Activated effector memory CD4-positive, alpha-beta T cell treated with Interleukin-2 at 50 U/mL for 16 hours (primary cell): Measurements from ENCODE around the gene MTREX.

ENCODE experiments used
- DNase-seq: peaks from one replicate; pipeline ENCODE4 v3.0.0-alpha.2; 2020

MTREX gene

DNA sequence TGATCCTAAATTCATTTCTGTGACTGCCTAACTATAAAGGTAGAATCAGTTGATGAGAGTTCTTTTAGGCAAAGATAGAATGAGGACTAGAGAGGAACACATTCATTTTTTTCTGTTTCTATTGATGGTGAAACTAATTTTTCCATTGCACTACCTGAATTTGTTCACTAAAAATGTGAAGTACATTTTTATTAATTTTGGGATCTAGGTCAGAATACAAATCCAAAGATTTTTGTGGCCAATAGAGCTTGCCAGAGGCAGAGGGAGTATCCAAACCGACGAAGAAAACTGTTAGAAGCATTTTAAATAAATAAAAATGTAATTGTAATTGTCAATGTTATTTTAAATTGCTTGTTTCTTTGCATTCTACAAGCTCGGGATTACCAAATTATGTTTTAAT lies 78.1 kb downstream of the MTREX start:
- no peak for DNase-seq

DNA sequence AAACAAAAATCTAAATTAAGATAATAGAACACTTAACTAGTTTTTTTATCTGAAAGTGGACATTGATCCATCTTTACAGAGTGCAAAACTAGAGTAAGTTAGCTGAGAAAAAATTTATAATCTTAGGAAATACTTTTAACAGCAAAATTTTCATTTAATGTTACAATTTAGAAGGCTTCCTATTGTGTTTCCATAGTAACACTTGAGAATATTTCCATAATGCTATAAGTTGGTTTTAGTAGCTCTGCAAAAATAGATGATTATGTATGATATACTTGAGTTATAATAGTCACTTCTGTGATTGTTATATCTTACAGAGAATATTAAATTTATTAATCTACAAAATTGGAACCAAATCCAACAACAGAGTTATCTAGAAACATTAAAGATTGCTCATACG lies 78.6 kb downstream of the MTREX start:
- no peak for DNase-seq

DNA sequence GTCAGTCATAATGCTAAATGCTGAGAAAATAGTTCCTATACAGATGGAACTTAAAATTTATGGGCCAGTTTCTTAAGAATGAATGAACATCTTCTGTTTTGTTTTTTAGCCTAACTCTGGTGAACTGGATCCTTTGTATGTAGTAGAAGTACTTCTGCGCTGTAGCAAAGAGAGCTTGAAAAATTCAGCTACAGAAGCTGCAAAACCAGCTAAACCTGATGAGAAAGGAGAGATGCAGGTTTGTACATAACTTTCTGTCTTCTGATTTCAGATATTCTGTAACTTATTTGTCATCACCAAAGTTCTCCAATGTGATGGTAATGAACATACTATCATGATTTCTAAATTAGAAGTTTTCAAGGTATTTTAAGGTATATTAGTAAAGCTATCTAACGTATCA lies 80.1 kb downstream of the MTREX start:
- DNase-seq: no peak

DNA sequence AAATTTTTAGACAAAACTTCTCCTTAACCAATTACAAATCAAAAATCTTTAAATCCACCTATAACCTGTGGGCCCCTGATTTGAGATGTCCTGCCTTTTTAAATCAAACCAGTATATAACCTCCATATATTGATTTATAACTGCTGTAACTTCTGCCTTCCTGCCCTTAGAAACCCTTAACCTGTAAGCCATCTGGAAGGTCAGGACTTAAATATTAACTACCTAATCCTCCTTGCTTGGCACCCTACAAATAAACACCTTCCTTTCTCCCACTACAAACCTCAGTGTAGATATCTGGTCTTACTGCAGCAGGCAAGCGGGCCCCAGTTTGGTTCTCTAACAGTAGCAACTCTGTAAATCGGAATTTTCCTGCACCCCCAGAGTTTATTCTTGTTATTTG lies 83.9 kb downstream of the MTREX start:
- no peak for DNase-seq

DNA sequence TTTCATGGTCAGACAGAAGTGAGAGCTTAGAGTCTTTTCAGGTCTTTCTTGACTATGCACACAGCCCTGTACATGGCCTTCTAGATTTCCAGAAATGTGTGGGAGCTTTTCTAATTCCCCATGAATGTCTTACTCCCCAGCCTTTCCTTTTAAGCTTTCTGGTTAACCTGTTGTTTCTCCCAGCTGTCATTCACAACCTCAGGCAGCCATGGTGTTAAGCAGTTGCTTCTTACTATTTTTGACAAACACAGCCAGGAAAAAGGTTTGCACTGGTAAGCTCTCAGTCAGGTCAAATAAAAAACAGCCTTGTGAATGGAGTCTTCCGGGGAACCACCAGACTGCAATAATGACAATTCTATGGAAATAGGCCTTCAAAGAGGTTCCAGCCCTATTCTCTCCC lies 84.9 kb downstream of the MTREX start:
- no peak for DNase-seq

DNA sequence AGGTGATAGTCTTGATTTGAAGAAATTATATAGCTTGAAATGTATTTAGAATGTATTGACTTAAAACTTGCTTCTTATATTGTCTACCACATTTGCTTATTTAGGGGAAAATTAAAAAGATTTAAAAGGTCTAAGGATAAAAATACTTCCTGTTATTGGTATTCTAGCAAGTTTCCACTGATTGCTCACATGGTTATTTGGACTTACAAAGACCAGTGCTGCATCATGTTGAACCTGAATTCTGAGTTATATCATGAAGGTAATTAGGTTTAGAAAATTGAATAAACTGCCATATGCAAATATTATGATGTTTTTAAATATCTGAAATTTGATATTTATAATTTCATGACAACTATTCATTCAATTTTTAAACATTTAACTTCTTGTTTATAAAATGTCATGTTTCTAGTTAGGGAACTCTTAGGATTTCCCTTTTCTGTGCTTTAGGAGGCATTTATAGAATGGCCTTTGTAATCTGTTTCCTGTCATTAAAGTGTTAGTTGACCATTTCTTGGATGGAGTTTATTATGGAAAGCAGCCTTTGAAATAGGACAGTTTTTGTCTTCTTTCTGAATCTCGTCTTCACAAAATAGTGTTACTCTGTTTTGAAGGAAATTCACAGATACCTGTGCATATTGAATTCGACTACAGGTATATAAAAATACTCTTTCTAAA lies 85.8 kb downstream of the MTREX start:
- no peak for DNase-seq

DNA sequence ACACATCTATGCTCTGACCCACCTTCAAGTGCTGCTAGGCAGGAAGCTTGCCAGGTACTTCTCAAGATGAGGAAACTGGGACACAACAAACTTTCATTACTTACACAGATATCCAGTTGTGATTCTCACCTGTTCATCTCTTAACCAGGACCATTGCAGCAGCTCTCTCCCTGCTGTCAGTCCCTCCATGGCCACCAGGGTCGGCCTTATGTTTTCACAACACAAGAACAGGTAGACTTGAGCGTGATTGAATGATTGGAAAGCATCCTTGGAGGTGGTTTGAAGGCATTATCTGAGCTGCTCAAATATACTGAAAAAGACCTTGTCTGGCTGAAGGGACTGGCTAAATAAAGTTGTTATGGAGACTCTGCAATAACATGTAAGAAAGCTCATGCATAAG lies 94.4 kb downstream of the MTREX start:
- DNase-seq: no peak

DNA sequence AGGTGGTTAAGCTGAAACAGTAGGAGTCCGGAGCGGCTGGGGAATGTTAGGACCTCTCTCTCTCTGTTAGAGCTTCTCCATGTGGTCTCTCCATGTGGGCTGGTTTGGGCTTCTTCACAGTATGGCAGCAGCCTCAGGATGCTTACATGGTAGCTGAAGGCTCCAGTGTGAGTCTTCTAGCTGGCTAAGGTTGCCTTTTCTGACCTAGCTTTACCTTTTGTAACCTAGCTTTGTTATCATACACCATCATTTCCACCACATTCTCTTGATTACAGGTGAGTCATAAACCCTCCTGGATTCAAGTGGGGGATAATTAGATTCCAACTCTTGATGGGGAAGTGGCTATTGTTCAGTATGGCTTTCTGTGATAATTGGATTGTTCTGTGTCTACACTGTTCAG lies 98.5 kb downstream of the MTREX start:
- no peak for DNase-seq

DNA sequence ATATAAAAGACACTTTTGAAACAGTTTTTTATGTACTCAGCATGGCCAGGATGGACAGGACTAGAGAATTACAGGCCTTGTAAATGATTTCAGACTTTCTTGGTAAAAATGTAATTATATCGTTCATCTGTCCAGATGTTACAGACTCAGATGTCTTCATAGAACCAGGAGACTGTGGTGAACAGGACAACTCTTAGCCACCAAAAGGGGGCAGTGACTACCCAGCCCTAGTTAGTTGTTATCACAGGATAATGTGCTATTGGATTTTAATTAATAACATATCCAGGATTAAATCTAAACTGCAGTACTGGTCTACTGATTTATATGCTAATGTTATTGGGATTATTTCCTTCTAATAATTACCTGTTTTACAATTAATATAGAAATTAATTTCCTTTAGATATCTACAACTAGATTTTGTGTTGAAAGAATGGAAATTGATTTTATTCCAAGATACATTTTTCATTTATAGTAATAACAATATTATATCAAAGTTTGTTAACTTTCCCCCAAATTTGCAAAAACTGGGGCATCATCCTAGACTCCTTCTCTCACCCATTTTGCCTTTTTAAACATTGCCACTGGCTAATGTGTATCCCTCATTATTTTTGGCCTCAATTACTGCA lies 99.4 kb downstream of the MTREX start:
- DNase-seq: no peak

DNA sequence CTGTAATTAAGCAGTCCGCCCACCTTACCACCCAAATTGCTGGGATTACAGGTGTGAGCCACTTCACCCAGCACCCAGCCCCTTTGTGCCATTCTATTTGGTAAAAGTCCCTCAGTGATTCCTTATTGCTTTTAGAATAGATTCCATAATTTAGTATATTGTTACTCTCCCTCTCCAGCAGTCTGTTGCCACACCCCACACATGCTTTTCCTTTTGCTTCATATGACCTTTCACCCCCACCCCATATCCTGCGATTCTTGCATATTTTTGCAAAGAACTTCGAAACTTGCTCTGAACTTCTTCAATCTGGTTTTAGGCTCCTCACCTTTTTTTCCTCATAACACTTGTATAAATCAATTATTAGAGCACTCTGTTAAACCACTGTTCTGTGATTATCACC lies 100.2 kb downstream of the MTREX start:
- DNase-seq: no peak

DNA sequence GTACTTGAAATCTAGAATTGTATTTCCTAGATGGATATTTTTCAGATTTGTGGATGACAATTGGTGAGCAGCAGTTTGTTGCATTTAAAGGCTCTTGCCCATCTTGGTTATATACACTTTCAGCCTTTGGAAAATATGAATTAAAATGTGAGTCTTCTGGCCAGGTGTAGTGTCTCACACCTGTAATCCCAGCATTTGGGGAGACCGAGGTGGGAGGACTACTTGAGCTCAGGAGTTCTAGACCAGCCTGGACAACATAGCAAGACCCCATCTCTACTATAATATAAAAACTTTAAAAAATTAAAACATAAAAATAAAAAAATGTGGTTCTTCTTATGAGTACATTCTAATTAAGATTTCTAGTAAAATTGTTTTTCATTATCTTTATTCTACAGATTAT lies 102.0 kb downstream of the MTREX start:
- no peak for DNase-seq

DNA sequence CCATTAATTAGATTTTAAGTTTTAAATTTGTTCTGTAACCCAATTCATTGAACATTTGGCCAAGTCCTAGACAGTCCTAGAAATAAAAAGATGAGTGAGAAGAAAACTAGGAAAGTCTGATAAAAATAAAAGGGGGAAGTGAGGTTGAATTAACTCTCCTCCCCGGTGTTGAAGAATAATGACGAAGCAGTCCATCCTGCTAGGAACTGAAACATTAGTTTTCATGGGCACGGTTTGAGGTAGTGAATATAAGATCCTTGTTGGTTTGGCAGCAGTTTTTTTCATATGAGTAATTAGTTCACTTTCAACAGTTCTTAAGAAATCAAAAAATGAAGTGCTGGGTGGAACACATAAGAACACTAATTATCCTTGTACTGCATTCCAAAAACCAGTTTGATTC lies 103.1 kb downstream of the MTREX start:
- no peak for DNase-seq

DNA sequence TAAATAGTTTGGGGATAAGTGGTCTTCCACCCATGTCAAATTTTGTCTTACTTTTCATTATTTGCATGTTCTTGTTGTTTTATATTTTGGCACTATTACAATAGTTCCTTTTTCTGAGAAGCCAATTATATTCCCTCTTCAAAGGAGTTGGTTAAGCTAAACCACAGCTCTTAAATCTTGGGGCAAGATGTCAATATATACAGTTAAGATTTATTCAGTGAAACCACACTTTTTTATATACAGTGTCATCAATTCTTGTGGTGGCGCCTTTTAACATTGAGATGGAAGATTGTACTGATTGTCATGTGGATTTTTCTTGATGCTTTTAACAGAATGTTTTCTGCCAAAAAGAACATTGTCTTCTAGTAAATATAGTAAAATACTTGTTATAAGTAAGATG lies 104.1 kb downstream of the MTREX start:
- DNase-seq: no peak

DNA sequence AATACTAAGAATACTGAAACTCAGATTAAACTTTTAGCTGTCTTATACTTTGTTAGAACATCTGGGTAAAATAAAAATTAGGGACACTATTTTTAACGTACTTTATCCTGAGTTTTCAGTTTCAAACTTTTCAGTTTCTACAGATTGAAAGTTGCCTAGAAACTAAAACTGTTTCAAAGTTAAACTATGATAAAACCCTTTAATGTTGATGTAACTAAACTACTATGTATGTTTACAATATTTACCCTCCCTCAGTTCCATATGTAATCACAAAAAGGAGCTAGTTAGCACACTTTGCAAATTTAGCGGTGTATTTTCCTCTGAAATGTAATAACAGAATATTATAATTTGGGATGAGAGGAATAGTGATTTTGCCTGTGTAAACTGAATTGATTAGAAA lies 105.9 kb downstream of the MTREX start:
- DNase-seq: no peak

DNA sequence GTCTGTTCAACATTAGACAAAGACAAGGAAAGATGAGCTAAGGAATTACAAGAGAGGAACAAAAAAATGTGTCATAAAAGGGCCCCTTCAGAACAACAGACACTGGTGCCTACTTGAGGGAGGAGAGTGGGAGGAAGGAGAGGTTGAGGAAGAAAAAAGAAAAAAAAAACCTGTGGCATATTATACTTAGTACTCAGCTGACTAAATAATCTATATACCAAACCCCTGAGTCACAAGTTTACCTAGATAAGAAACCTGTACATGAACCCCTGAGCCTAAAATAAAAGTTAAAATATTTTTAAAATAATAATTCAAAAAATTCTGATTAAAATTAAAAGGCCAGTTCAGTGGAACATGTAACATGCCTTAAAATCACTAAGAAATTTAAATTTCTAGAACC lies 107.3 kb downstream of the MTREX start:
- no peak for DNase-seq

DNA sequence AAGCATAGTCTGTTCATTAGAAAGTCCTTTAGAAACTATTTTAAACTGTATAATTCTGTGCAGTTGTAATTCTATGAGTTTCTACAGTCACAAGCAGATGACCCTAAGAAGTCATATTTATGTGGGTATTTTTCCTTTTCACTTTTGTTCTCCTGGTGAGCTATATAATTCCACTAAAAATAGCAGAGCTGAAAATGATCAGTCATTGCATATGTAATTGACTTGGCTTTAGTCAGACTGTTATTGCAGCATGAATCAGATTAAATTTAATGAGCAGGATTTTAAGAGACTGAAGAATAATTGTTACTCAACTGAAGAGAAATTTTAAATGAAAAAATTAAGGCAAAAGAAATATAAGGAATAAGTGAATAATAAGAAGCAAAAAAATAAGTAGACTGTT lies 108.5 kb downstream of the MTREX start:
- no peak for DNase-seq

DNA sequence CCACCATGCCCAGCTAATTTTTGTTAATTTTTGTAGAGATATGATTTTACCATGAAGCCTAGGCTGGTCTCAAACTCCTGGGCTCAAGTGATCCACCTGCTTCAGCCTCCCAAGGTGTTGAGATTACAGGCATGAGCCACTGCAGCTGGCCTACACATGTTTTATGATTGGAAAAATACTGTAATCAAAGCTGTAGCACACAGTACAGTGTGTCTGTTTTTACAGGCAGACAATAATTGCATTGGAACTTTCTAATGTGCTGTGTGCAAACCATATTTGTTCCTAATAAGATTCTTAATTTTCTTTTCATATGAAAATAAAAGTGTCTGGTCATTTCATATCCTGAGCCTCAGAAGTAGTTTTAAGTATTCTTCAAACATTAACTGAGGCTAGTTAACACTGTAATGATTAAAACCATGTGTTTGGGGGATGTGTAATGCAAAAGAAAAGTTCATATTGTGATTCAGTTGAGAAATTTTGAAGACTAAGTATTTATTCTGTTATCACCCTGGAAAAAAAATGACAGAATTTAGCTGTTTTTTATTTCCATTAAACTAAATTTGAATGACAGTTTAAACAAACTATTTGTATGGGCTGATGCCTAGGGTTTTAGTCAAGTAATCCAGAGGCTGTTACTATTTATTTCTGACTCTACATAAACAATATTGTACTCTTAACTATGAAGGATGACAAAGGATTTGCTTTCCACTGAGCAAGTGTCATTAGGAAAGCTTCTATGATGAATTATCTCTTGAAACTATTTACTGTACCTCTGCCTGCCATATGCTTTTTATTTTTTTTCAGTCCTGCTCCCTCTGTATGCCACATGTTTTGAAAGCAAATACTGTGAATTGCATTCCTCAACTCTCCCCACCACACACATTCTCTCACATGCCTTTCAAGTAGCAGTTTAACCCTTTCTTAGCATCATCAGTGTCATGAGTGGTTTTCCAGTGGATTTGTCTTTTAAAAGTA lies 111.5 kb downstream of the MTREX start:
- no peak for DNase-seq

DNA sequence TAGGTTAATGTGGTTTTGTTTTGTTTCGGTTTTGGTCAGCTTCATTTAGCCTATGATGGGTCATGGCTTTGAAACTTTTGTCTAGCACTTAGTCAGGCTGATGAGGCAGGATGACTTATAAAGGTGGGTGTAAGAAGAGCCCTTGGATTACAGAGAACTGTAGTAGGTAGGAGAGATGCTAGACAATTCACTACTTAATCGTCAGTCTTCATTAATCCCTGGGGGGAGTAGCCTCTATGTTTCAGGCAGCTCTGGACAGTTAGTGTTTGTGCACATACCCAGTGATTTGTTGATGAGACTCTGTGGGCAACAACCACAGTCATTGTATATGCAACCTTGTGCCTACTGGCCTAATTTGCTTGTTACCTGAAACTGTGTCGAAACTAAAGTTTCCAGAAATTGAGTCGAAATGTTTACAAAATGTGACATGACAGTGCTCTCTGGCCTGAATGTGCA lies 113.3 kb downstream of the MTREX start:
- no peak for DNase-seq

DNA sequence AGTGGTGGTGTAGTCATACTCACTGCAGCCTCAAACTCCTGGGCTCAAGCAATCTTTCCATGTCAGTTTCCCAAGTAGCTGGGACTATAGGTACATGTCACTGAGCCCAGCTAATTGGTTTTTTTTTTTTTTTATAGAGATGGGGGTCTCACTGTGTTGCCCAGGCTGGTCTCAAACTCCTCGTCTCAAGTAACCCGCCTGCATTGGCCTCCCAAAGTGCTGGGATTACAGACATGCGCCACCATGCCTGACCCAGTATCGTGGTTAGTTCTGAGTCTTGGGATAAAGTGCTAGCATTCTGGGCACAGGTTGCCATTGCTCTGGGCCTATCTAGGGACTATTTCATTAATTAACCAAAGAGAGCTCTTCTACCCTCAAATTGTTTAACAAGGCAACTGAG lies 118.7 kb downstream of the MTREX start:
- DNase-seq: no peak

DNA sequence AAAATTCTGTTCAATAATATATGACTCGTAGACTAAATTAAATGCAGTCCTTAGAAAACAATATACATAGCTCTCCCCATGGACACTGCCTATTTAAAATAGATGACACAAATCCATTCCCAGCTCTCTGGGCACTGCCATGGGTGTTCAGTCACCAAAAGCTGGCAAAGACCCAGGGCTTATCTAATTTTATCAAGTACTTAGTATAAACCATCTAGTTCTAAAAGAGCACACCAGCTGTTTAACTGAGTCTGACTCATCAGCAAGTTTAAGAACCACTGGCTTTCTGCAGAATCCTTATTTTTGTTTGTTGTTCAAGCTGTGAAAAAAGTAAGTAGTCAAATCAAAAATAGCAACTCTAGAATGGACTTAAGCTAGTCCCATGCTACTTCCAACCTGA lies 119.4 kb downstream of the MTREX start:
- DNase-seq: no peak

DNA sequence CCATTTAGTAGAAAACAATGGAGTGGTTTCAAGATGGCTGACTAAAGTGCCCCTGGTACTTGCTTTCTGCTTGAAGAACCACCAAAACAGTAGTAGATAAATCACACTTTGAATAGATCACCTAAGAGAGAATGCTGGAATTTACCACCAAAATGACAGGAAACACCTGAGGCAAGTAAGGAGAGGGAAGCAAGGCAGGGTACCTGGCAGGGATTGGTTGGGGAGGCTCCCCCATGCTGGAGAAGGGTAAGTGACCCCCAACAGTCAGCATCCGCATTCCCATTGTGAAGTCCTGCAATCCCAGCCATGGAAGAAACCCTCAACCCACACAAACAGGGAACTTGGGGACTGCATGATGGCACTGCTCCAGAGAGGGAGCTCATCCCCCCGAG lies 121.4 kb downstream of the MTREX start:
- DNase-seq: no peak

DNA sequence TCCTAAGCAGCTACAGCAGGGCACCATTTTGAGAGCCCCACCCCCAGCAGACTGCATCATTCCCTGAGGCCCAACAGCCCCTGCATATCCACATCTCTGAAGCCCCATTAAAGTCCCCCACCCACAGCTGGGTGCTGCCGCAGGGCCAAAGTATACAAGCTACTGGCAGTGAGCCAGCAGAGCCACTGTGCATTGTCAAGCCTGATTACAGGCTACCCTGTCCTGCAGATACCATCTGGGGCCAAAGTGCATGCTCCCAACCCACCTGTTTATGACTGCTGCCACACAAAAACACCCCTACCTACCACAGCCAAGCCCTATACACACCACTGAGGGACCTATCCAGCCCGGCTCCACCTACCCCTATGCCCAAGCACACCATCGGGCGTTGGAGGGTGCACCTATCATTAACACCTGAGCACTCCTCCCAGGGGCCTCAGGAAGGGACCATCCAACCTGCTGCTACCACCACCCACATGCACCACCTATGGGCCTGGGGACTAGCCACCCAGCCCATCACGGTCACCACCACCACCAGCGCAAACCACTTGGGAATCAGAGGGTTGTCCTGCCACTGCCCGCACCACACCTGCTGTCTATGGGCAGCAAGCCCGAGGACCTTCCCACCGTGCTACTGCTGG lies 121.9 kb downstream of the MTREX start:
- DNase-seq: no peak

DNA sequence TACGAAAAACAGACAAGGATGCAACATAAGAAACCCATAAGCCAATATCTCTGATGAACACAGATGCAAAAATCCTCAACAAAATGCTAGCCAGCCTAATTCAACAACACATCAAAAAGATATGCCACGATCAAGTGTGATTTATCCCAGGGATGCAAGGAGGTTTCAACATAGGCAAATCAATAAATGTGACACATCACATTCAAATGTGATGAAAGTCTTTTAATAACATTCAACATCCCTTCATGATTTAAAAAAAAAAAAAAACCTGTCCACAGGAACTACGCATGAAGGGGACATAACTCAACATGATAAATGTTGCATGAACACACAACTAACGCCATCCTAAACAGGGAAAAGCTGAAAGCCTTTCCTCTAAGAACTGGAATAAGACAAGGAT lies 124.8 kb downstream of the MTREX start:
- DNase-seq: no peak
